IPS-18c (cell line): ENCODE data around the gene SKIL.

Experiments used
- H3K4me3 ChIP-seq: 2 replicates; pipeline ENCODE4 v1.7.0; 2013; ENCODE audit warnings: low read depth, mild to moderate bottlenecking, low read length, moderate library complexity; ENCODE audit not compliant: insufficient read depth
- H3K9me3 ChIP-seq: one replicate; pipeline ENCODE4 v1.6.1; 2013; ENCODE audit warnings: mild to moderate bottlenecking, low read length, moderate library complexity; ENCODE audit not compliant: control insufficient read depth, insufficient read depth

SKIL gene

DNA sequence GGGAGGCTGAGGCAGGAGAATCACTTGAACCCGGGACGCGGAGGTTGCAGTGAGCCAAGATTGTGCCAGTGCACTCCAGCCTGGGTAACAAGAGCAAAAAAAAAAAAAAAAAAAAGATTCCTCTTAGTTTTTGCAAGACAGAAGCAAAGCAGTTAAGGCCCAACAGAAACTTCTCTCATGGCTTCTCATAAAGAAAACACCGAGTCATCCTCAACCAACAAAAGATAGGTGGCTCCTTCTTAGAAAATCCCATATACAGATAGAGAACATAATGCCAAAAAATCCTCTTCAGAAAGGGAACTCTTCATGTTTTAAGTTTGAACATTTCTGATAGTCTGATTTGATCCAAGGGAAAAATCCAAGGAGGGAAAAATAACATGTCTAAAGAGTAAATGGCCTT, 12.5 kb upstream of the SKIL start:
- no peak overlapping the region for H3K4me3 ChIP-seq
- H3K9me3 ChIP-seq = peaks cover 2% of the 10 kb centered on the region

- H3K9me3 ChIP-seq = no peaks in the 10 kb centered on the region
Measured at GRCh38 chr3:170346481-170347392, 10.8 kb upstream of the SKIL start.

GRCh38 chr3:170350515-170351413, 6.8 kb upstream of the SKIL start:
- no peak overlapping the region for H3K4me3 ChIP-seq
- H3K9me3 ChIP-seq = no peaks in the 10 kb centered on the region

More at GRCh38 chr3:170346481-170347392, 10.8 kb upstream of the SKIL start:
- H3K4me3 ChIP-seq = no peak overlapping the region

GRCh38 chr3:170352936-170353335, 4.6 kb upstream of the SKIL start:
- Histone ChIP-seq H3K4me3 (no peak overlapping the region), H3K9me3 (no peaks in the 10 kb centered on the region)

- no peaks in the 10 kb centered on the region for H3K9me3 ChIP-seq
- no peak overlapping the region for H3K4me3 ChIP-seq
Measured at GRCh38 chr3:170353485-170353884, 4.0 kb upstream of the SKIL start.

GRCh38 chr3:170354760-170355159, 2.8 kb upstream of the SKIL start:
- Histone ChIP-seq H3K9me3 (no peaks in the 10 kb centered on the region), H3K4me3 (no peak overlapping the region)

GRCh38 chr3:170355738-170356595, 1.5 kb upstream of the SKIL start:
- Histone ChIP-seq H3K4me3 (peak overlapping the region; percentile 64), H3K9me3 (no peaks in the 10 kb centered on the region)

DNA sequence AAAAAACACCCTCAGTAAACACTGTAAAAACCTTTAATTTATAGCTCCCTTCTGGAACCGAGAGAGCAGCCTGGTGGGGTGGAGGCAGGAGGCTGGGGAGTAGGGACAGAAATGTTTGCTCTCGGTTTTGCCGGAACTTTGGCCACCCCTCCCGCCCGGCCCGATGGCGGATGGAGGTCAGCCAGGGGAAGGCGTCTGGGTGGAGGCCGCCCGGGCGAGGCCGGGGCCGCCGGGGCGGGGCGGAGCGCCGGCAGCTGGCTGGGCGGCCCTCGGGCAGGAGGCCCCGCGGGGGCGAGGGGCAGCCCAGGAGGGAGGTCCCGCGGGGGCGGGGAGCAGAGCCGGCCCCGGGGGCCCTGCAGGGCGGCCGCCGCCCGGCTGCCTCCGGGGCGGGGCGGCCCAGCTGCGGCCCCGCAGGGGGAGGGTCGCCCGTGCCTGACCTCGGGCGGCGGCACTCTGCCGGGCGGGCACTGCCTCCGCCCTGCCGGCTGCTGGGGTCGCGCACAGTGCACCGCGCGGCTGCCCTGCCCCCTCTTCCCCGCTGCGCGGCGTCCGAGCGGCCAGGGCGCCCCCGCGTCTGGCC, 829 bp upstream of the SKIL start:
- H3K4me3 ChIP-seq = peak overlapping the region; percentile 64

GRCh38 chr3:170358042-170359010, 811 bp downstream of the SKIL start:
- H3K4me3 ChIP-seq = peak overlapping the region; percentile 89

More for the DNA sequence above, 829 bp upstream of the SKIL start:
- H3K9me3 ChIP-seq = no peaks in the 10 kb centered on the region

DNA sequence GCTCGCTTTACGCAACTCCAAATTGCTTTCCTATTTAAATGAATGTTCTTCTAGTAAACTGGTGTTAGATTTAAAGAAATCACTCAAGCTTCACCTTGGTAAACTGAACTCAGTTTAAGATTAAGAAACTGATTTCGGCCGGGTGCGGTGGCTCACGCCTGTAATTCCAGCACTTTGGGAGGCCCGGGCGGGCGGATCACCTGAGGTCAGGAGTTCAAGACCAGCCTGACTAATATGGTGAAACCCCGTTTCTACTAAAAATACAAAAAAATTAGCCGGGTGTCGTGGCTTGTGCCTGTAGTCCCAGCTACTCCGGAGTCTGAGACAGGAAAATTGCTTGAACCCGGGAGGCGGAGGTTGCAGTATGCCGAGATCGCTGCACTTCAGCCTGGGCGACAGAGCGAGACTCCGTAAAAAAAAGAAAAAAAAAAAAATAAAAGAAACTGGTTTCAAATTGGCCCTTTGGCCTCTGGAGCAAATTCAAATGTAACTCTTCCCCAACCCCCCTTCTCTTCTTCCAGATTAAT, 1.7 kb downstream of the SKIL start:
- Histone ChIP-seq H3K4me3 (peak overlapping the region; percentile 89), H3K9me3 (no peaks in the 10 kb centered on the region)

More at GRCh38 chr3:170358042-170359010, 811 bp downstream of the SKIL start:
- H3K9me3 ChIP-seq = no peaks in the 10 kb centered on the region

DNA sequence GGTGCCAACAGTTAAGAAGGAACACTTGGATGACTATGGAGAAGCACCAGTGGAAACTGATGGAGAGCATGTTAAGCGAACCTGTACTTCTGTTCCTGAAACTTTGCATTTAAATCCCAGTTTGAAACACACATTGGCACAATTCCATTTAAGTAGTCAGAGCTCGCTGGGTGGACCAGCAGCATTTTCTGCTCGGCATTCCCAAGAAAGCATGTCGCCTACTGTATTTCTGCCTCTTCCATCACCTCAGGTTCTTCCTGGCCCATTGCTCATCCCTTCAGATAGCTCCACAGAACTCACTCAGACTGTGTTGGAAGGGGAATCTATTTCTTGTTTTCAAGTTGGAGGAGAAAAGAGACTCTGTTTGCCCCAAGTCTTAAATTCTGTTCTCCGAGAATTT, 3.0 kb downstream of the SKIL start:
- Histone ChIP-seq H3K9me3 (peaks cover 2% of the 10 kb centered on the region), H3K4me3 (peak overlapping the region; percentile 39)

GRCh38 chr3:170360916-170361315, 3.4 kb downstream of the SKIL start:
- Histone ChIP-seq H3K9me3 (peaks cover 2% of the 10 kb centered on the region), H3K4me3 (peak overlapping the region; percentile 26)

DNA sequence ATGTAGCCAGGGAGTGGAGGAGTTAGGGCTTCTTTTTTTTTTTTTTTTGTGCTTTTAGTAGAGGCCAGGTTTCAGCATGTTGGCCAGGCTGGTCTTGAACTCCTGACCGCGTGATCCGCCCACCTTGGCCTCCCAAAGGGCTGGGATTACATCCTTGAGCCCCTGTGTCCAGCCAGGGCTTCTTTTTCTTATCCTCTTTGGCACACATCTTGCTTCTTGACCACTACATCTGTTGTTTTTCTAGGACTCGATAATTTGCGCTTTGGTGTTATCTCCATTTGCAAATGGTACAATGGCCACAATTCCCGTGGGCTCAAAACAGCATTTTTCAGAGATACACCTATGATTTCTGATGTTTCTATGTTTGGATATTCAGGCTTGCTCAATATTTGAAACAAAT, 4.2 kb downstream of the SKIL start:
- Histone ChIP-seq H3K4me3 (peak overlapping the region; percentile 47), H3K9me3 (peaks cover 4% of the 10 kb centered on the region)

GRCh38 chr3:170363471-170363994, 6.0 kb downstream of the SKIL start:
- H3K4me3 ChIP-seq = no peak overlapping the region; the same call in 1 of the 2 replicates
- peaks cover 4% of the 10 kb centered on the region for H3K9me3 ChIP-seq

DNA sequence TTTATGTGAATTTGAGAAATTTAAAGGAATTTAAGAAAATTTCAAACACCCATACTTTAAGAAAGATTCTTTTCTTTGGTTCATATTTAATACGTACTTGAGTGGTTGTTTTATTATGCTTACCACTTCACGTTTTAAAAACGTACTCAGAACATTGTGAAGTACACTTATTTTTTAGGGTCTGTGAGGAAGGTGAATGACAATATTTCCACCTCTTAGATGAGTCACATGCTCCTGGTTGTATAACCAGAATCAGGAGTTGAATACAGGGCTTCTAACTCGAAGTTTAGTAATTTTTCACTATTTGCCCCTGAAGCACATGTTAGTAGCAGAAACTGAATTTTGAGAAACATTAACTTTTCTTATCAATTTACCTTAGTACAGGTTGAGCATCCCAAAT, 7.5 kb downstream of the SKIL start:
- Histone ChIP-seq H3K9me3 (peaks cover 4% of the 10 kb centered on the region), H3K4me3 (no peak overlapping the region)
